Fibroblast of skin of abdomen (primary cell): Measurements from ENCODE around the gene ECT2. TPM values are rescaled to one million over a fixed set of nuclear protein-coding genes. Genes with fewer than 3 reads are reported as not detected.
"Not testable (repeated sequence)": the region's sequence is repeated elsewhere in the genome, so short reads cannot be mapped to it uniquely, and the experiment has no call there.

Experiments
- DNase-seq: peaks from one replicate; pipeline ENCODE4 v3.0.0-alpha.2; 2013
- polyA plus RNA-seq, 2 experiments: library from polyadenylated mRNA; unstranded; fragments of 120-200 nt; gene quantifications; one replicate each; pipeline ENCODE4 v1.2.1, GENCODE V29; 2013; ENCODE audit not compliant: insufficient read length in 2 of 2

Gene ECT2, protein sequence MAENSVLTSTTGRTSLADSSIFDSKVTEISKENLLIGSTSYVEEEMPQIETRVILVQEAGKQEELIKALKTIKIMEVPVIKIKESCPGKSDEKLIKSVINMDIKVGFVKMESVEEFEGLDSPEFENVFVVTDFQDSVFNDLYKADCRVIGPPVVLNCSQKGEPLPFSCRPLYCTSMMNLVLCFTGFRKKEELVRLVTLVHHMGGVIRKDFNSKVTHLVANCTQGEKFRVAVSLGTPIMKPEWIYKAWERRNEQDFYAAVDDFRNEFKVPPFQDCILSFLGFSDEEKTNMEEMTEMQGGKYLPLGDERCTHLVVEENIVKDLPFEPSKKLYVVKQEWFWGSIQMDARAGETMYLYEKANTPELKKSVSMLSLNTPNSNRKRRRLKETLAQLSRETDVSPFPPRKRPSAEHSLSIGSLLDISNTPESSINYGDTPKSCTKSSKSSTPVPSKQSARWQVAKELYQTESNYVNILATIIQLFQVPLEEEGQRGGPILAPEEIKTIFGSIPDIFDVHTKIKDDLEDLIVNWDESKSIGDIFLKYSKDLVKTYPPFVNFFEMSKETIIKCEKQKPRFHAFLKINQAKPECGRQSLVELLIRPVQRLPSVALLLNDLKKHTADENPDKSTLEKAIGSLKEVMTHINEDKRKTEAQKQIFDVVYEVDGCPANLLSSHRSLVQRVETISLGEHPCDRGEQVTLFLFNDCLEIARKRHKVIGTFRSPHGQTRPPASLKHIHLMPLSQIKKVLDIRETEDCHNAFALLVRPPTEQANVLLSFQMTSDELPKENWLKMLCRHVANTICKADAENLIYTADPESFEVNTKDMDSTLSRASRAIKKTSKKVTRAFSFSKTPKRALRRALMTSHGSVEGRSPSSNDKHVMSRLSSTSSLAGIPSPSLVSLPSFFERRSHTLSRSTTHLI
- 24.4 TPM for polyA plus RNA-seq (2013, experiment 1 of 2; ENCODE audit: insufficient read length)
- polyA plus RNA-seq (2013, experiment 2 of 2; ENCODE audit: insufficient read length), result 24.6 TPM

DNA sequence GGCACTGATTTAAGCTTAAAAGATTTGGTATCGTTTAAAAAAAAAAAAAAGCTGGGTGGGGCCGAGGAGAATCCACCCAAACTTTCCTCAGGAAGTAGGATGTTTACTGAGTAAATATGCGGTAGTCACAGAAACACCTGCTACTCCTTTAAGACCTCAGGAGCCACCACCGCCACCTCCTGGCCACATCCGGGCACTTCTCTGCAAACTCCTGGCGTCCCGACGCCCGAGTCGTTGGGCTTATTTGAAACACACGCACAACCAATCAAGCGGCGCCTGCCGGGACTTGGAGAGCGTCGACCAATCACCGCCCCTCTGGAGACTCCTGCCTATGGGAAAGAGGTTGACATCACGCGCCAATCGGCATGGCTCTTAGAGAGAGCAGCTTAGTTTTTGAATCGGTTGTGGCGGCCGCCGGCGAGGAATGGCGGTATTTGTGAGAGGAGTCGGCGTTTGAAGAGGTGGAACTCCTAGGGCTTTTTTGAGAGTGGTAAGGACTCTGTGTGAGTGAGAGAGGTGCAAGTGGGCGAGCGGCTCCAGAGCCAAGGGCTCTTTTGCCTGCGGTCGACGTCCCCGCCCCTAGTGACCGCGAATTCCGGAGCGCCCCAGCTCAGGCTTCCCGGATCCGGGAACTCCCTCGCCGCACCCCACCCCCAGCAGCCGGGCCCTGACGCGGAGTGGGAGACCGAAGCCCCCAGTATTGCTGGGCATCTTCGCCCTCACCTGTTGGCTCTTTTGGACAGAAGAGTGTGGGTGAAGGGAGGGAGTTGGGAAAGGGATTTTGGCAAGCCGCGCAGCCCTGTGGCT, at the start of gene ECT2:
Gene ECT2 (plus strand): TSS at position 359 of the 807 bp plus-strand sequence. CDS start 3,805 bp downstream, outside the sequence.
- peak; percentile 100 for DNase-seq

DNA sequence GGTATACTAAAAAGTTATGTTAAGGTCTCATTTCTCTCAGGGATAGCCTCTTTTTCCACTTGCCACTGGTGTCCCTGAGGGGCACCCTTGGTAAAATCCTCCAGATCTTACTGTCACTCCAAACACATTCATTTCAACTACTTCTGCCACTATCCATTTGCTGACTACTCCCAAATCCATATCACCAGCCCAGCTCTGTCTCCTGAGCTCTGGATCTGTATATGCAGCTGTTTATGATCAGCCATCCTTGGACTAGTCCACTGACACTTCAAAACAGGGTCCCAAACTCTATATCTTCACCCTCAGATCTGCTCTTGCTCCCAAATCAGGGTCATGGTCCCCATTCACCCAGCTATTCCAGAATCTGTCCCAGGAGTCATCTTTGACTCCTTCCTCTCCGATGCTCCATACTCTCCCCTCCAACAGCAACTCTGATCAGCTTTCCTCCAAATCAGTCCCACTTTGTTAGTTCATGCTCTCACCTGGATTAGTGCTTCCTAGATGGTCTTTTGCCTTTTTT, 49.5 kb upstream of the ECT2 start:
- no peak for DNase-seq

DNA sequence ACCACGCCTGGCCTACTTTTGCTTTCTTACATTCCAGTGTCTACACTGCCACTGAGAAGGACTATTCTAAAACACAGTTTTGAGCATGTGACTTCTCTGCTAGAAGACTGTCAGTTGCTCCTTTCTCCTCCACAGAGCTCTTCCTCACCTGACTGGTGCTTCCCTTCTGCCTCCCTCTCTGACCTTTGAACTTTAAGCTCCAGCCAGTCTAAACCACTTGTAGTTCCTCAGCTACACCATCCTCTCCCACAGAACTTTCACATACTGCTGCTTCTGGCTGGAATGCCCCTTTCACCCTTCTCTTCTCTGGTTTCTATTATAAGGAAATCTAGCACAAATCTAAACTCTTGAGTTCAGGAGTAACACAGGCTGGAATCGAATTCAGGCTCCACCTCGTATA, 48.8 kb upstream of the ECT2 start:
- no peak for DNase-seq

DNA sequence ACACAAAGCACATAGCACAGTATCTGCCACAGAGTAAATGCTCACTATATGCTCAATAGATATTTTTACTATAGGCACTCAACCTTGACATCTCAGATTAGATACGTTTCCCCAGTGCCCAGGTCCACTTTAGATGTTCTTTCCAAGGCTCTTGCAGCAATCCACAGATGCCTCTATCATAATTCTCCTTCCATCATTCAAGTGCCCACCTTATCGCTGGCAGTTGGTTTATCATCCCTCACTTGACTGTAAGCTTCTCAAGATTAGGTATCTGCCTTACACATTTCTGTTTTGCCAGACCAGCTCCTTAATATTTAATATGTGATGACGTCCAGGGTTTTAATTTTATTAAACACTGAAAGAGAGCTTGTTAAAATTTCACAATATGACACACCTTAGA, 48.3 kb upstream of the ECT2 start:
- DNase-seq, result no peak

DNA sequence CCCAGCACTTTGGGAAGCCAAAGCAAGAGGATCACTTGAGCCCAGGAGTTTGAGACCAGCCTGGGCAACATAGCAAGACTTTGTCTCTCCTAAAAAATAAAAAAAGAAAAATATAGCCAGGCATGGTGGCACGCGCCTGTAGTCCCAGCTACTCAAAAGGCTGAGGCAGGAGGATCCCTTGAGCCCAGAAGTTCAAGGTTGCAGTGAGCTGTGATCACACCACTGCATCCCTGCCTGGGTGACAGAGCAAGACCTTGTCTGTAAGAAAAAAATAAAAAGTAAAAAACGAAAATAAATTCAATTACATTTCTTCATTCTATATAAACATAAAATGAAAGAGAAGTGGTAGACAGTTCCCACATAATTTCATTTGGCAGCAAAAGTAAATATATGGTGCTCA, 47.8 kb upstream of the ECT2 start:
- not testable (repeated sequence) for DNase-seq

DNA sequence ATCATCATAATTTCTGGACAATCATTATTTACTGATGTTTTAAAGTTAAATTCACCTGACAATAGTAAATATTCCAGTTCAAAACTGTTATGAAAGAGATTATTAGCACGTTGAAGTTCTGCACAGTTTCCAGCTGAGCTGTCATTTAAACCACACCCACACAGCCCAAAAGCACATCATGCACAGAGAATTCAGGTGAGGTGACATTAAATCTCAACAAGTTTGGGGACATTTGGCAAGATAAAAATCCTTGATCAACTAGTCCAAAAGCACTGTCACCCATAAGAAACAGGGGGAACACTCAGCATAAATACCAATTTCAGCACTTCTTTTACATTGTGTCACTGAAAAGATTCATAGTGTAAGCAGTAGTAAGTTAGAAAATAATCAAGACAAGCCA, 46.5 kb upstream of the ECT2 start:
- no peak for DNase-seq

DNA sequence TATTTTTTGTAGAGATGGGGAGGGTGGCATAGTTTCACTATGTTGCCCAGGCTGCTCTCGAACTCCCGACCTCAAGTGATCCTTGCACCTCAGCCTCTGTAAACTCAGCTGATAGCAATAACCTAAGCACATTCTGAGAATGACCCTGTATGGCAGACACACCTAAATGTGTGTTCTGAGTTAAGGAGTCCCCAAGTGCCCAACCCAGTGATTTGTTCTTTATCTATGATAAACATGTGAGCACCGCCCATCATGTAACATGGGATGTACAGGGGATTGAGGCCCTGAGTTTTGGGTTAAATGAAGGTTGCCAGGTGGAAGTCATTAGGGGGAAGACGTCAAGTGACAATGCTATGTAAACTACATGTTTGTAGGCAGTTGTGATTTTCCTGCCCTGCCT, 45.4 kb upstream of the ECT2 start:
- no peak for DNase-seq

DNA sequence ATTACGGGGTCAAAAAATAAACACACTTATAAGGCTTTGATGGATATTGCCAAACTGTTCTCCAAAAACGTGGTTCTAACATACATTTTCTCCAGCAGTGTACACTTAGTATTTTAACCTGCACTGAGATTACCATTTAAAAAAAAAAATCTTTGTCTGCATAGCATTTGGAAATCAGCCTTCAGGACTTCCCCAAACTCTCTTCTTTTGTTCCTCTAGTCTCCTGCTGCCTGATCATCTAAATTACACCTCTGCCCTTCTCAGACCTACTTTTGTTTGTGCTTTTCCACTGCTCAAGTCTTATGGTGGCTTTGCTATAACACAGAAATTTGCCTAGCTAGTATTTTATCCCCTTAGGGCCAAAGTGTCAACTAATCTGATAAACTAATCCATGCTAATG, 43.5 kb upstream of the ECT2 start:
- DNase-seq, result no peak

DNA sequence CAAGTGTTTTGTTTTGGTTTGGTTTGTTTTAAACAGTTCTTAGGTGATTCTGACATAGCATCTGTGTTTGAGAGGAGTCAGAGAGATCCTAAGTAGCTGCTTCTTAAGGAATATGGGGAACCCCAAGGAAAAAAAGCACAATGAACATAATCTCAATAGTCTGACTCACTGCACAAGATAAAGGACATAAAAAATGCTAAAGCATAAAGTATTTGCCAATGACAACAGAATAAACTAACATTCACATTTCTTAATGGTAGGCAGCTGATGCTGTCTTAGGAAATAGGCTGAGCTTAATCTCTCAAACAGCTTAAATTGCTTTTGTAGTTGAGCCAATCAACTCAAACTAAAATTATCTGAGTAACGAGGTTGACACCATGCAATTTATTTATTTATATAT, 42.6 kb upstream of the ECT2 start:
- DNase-seq, result peak; percentile 50

DNA sequence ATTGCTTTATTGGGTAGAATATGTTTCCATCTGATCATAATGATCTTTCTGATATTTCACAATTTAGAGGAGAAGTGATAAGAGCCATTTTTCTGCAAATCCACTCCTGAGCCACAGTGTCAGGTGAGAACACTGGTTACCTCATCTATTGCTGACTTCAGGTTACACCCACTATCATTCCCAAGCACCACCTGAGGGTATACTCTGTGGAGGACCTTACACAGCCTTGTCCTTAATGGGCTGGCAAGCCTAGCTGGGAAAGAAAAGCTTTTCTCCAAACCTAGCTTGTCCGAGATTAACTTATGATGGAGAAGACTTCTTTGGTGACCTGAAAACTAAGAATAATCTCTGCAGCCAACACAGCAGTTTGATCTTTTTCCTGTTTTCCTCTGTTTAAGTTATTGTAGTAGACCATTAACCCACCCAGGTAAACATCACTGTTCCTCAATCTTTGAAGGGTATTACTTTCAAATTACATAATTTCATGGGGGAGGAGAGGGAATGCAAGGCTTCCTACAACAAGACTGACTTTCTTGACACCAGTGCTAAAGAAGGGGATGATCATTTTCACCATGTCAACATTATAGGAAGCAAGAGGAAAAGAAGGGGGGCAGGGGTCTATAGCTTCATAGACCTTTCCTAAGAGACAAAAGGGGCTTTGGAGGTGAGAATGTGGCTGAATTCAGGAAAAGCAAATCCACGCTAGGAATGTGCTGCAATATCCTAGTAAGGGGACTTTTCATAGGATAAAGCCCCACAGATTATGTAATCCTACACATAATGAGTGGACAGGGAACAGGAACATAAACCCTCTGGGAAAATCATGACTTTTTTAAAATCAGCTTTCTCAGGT, 41.4 kb upstream of the ECT2 start:
- no peak for DNase-seq

DNA sequence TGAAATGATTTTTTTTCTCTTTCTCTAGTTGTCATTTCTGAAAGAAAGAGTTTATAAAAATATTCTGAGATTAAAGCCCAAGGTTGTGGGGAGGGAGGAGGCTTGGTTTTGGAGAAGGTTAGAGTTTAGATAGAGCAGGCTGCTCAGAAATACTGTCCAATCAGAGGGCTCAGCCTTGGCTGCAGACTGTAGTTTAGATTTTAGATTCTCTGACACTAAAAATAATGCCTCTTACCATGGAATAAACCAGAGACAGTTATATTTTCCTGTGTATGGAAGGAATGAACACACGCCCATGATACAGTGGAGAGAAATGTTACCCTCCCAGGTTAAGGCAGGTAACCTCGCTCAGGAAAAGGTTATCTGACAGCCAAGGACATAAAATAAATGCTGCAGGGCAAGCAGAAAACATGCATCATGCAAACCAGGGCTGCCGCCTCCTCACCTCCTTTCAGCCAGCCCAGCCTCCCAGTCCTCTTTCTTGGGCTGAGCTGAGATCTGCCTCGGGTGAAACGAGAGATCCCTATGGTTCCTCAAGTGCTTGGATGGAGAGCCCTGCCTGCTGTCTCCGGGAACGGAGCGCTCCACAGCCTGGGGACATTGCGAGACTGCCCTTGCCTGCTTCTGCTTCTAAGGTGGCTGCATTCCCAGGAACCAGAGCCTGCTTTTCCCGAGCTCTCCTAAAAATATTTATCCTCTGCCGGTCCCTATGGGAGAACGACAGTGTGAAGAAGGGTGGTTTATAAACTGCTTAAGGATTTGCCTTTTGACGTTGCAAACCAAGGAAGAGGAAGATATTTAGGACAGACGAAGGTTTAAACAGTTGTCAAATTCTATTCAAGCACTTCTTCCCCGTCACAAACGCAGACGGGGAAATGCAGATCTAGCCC, 40.5 kb upstream of the ECT2 start:
- peak; percentile 36 for DNase-seq

DNA sequence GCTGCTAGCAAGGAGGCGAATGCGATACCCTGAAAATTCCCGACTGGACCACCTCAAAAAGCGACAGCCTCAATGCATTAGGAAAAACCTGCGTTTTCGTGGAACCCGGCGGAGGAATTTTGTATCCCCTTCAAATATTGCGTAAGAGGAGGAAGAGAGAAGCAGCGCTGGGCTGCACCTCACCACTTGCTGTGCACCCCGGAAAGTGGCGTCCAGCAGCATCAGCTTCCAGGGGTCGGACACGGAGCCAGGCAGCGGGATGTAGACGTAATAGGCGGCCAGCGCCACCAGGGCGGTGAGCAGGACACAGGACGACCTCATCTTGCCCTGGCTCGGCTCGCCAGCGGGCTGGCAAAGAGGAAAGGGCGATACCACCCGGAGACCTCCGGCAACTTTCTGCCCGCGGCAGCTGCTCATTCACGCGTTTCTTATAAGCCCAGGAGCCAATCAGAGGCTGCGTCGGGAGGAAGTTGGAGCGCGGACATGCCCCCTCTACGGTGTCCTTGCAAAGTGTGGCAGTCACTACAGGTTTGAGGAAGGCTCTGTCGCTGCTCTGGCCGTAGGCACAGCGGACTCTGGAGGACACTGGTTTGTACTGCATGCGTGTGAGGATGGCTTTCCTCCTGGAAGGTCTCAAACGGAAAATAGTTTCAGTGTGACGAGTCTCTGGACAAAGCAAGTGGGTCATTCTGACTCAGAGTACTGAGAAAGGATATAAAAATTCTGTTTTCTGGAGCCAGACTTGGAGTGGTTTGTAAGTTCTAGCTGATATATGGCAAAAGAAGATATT, 39.7 kb upstream of the ECT2 start, which contains the start of gene NCEH1:
Gene NCEH1 (minus strand): TSS at position 404 of the 790 bp plus-strand sequence. CDS start 83 bp downstream, at position 321.
- DNase-seq, result peak; percentile 97

DNA sequence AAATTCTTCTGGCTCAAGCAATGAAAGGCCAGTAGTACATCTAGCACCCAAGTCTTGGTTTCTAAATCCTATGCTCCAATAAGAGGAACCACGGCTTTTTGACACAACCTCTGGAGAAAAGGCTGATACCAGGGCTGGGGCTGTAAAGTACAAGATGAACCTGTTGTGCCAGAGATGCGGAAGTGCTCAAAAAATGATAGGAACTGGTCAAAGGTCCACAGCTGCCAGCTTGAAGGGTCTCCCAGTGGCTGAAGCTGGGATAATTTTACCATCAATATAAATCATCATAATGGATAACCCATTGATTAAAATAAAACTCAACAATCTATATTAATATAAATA, 39.1 kb upstream of the ECT2 start:
- no peak for DNase-seq

DNA sequence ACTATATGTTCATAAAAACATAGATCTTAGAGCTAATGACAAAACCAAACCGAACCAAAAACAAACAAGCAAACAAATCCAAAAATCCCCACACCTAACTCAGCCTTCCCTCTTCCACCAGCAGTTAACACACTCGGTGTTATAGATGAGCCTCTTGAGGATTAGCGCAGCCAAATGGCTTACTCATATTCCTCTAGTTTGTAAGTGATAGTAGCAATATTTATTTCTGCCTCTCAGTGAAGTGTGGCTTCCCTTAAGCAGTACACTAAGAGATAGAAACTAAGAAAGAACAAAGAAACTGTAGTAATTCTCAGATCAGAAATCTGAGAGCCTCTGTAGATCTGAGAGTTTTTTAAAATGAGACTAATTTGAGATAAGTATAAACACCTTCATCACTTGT, 37.2 kb upstream of the ECT2 start:
- no peak for DNase-seq

DNA sequence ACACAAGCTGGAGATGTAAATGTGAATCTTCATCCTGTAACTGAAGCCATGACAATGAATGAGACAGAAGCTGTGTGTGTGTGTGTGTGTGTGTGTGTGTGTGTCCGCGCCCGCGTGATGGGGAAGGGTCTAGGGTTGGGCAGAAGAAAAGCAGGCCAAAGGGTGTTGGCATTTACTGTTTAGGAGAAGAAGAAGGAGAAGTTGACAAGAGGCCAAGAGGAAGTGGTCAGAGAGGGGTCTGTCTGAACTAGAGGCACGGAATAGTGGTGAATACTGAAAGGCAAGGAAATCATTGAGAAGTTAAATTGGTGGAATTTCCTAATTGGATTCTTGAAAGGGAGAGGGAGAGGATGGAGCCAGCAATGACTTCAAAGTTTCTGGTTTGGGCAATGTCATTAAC, 34.0 kb upstream of the ECT2 start:
- no peak for DNase-seq

DNA sequence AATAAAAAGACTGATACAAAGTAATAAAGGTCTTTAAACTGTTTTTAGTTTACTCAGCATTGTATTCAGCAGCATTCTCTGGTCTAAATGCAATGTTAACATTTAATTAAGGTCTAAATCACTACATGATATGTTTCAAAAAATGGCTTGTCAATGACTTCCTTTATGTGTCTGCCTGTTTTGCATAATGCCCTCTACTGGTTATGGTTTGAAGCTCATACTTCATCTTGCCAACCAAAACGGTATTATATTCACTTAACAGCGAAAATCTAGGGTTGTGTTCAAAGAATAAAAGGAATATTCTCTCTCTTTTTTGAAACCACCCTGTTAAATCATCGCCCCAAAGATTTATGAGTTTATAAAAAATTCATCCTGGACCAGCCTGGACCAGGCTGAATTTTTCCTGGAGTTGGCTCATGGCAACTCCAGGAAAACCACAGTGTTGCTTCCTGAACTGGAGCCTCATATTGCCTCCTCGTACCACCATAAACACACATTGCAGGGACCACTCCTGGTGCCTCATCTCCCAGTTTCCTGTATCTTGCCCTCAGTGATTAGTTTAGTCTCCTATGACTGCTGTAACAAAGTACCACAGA, 32.9 kb upstream of the ECT2 start:
- DNase-seq, result no peak

DNA sequence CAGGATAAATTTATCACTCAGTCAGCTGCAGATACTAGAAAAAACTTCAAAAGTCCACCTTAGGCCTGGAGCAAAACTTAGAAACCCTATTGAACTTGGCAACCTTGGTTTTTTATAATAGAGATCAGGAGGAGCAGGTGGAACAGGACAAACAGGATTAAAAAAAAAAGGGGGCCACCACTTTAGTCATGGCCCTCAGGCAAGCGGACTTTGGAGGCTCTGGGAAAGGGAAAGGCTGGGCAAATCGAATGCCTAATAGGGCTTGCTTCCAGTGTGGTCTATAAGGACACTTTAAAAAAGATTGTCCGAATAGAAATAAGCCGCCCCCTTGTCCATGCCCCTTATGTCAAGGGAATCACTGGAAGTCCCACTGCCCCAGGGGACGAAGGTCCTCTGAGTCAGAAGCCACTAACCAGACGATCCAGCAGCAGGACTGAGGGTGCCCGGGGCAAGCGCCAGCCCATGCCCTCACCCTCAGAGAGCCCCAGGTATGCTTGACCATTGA, 27.9 kb upstream of the ECT2 start:
- not testable (repeated sequence) for DNase-seq

DNA sequence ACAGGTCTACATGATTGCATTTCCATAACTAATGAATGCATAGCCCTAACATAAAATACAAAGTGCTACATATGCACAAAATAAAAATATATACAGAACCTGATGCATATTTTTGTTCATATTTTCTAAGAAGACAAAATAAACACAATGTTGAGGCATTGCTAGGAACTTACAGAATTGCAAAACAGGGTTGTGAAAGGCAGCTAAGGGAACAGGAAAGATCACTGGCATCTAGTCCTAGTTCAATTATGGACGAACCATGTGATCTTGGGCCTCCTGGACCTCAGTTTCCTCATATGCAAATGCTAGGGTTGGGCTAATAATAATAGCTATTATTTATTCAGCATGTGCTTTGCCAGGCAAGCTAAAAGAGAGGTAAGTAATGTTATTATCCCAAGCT, 24.1 kb upstream of the ECT2 start:
- DNase-seq, result no peak

DNA sequence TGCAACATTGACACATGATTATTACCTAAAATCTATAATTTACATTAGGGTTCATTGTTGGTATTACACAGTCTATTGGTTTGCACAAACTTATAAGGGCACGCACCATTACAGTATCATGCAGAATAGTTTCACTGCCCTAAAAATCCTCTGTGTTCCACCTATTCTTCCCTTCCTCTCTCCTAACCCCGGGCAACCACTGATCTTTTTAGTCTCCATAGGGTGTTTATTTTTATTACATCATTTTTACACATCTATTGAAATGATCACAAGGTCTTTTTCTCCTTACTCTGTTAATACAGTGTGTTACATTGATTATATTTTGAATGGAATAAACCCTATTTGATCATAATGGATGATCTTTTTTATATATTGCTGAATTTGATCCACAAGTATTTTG, 15.5 kb upstream of the ECT2 start:
- DNase-seq, result no peak
